RPMI8226 (cell line): ENCODE data around the gene DYSF.
"Not testable (repeated sequence)": the region's sequence is repeated elsewhere in the genome, so short reads cannot be mapped to it uniquely, and the experiment has no call there.

Experiments used
- DNase-seq: peaks from one replicate; pipeline ENCODE4 v3.0.0-alpha.2; 2015

DYSF gene

GRCh38 chr2:71453404-71454220 is at the start of gene DYSF:
TSS of gene DYSF (plus strand) at chr2:71453561.
- no peak for DNase-seq

- DNase-seq = no peak
Measured at GRCh38 chr2:71409611-71410010, 43.8 kb upstream of the DYSF start.

DNA sequence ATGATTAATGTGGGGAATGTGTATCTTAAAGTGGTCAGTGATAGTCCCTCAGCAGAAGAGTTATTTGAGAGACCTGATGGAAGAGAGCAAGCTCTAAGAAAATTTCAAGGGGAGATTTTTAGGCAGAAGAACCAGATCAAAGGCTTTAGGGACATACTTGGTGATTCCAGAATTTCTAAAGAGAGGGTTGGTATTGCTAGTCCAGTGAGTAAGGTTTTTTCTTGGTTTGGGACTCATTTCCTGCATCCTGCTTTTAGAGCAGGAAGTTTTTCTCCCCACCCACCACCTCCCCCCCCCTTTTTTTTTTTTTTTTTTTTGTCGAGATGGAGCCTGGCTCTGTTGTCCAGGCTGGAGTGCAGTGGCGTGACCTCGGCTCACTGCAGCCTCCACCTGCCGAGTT is 42.7 kb upstream of the DYSF start:
- DNase-seq = no peak

DNA sequence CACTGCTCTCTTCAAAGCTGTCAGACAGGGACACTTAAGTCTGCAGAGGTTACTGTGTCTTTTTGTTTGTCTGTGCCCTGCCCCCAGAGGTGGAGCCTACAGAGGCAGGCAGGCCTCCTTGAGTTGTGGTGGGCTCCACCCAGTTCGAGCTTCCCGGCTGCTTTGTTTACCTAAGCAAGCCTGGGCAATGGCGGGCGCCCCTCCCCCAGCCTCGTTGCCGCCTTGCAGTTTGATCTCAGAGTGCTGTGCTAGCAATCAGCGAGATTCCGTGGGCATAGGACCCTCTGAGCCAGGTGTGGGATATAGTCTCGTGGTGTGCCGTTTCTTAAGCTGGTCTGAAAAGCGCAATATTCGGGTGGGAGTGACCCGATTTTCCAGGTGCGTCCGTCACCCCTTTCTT is 36.5 kb upstream of the DYSF start:
- not testable (repeated sequence) for DNase-seq

DNA sequence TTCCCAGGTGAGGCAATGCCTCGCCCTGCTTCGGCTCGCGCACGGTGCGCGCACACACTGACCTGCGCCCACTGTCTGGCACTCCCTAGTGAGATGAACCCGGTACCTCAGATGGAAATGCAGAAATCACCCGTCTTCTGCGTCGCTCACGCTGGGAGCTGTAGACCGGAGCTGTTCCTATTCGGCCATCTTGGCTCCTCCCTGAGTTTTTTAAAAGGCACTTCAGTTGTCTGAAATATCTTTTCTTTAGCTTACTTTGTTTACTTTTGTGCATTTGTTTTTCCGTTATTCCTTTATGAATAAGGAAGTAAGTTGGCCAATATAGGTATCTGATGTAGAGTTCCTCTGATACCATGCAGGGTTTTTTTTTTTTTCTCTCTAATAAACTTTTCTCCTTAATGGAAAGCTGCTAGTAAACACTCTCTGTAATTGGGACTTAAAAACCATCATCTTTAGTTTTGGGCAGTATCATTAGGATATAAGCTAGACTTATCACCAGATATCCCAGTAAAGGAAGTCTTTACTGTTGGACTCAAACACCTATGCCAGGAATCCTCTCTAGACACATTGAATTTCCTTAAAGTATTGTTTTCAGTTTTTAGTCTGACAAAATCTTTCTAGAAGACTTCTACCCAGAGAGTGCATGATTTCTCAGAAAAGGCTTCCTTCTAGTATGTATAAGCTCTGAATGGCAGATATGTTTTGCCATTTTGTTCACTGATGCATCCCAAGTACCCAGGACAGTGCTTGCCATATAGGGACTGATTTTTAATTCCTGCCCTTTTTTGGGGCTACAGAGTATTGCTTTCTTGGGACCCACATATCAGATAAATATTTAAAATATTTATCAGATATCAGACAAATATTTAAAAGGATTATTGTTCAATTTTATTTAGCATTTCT is 35.8 kb upstream of the DYSF start:
- DNase-seq = peak; percentile 5

DNA sequence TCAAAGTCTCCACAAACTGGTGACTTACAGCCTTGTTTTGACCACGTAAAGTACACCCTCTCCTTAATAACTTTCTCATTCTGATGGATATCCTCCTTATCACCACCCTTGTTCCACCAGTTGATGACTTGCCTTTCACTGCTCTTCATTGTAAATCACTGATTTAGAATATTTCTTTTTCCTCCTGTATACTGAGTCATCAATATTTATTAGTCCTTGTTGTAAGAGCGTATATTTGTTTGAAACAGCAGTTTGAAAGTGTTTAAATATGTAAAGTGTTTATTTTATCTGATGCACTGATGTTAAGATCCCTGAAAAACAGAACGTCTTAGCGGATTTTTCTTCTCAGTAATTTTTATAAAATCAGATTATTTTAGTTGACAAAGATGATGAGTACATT is 34.2 kb upstream of the DYSF start:
- DNase-seq = no peak

- no peak for DNase-seq
Measured at GRCh38 chr2:71419976-71420375, 33.4 kb upstream of the DYSF start.

GRCh38 chr2:71422786-71423185 is 30.6 kb upstream of the DYSF start:
- DNase-seq = no peak

DNA sequence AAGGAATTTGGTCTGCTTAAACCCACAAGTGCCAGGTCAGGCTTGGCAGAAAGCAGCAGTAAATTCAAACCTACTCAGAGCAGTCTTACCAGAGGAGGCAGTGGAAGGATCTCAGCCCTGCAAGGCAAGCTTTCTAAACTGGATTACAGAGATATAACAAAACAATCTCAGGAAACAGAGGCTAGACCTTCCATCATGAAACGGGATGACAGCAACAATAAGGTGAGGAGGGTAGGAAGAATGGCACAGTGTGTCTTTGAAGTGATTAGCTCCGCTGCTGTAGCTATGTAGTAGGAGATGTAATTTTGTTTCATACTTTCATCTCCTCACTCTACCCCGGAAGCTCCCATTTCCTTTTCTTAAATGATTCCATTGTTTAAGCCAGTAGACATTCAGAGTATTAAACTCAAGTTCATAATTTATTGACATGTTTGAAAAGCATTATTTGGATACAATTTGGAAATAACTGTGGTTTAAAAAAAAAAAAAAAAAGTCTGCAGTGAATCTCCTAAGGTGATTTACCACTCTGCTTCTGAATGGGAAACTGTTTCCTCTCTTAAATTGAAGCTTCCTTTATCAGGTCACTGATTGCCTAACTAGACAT is 29.4 kb upstream of the DYSF start:
- DNase-seq = no peak

- no peak for DNase-seq
Measured at GRCh38 chr2:71426721-71427120, 26.6 kb upstream of the DYSF start.

- no peak for DNase-seq
Measured at GRCh38 chr2:71428472-71429383, 24.6 kb upstream of the DYSF start.

DNA sequence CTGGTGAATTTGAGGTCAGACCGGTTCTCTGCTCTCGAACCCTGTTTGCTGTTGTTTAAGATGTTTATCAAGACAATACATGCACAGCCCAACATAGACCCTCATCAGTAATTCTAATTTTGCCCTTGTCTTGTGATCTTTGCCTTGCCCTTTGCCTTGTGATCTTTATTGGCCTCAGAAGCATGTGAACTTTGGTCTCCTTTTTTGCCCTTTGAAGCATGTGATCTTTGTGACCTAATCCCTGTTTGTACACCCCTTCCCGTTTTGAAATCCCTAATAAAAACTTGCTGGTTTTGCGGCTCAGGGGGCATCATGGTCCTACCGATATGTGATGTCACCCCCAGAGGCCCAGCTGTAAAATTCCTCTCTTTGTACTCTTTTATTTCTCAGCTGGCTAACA is 8.2 kb upstream of the DYSF start:
- not testable (repeated sequence) for DNase-seq

DNA sequence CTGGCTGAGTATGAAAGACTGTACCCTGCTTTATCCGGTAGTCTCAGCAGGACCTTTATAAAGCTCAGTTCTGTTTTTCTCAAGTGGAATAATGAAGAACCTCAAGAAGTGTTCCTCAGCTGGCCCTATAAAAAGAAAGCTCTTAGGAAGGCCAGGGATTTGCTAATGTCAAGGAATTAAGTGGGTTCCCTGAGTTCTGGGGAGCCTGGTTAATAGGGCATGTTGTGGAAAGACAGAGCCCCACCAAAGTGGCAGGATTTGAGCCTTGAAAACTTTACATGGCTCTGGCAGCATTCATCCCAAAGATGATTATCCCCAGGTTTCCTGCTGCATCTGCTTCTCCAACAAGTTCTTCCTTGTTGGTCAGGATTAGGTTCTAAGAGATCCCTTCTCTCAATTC is 6.9 kb upstream of the DYSF start:
- DNase-seq = no peak

GRCh38 chr2:71449343-71449742 is 4.0 kb upstream of the DYSF start:
- DNase-seq = no peak

- no peak for DNase-seq
Measured at GRCh38 chr2:71451705-71452104, 1.7 kb upstream of the DYSF start.

- DNase-seq = peak; percentile 75
Measured at GRCh38 chr2:71452565-71452964, 796 bp upstream of the DYSF start.

- DNase-seq = no peak
Measured at GRCh38 chr2:71454221-71455010, 1.1 kb downstream of the DYSF start.

DNA sequence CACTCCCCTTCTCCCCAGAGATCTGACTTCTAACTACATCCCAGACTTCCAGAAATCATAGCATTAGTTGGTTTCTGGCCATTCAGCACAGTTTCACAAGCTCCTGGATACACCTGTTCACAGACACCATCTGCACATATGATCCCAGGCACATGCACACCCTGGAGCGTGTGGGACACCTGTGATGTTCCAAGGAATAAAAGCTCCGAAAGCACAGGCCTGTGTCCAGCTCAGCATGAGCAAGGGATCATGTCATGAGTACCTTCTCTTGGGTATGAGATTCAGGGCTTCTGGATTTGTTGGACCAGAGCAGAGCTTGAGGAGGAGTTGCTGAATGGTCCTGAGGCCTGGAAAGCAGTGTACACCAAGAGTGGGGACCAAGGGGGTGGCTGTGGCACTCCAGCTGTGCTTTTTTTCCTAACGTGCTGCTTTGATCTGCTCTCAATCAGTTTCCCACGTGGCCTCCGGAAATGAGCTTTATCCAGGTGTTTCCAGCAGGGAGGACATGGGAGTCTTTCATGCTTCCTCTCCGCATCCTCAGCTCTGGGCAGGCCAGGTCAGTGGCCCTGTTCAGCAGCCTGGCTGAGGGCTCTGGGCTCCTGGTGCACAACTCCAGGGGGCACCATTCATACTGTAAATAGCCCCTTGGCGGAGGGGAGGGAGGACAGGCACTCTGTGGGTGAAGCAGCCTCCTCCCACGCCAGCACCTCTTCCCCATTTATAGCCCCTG is 1.8 kb downstream of the DYSF start:
- DNase-seq = no peak

DNA sequence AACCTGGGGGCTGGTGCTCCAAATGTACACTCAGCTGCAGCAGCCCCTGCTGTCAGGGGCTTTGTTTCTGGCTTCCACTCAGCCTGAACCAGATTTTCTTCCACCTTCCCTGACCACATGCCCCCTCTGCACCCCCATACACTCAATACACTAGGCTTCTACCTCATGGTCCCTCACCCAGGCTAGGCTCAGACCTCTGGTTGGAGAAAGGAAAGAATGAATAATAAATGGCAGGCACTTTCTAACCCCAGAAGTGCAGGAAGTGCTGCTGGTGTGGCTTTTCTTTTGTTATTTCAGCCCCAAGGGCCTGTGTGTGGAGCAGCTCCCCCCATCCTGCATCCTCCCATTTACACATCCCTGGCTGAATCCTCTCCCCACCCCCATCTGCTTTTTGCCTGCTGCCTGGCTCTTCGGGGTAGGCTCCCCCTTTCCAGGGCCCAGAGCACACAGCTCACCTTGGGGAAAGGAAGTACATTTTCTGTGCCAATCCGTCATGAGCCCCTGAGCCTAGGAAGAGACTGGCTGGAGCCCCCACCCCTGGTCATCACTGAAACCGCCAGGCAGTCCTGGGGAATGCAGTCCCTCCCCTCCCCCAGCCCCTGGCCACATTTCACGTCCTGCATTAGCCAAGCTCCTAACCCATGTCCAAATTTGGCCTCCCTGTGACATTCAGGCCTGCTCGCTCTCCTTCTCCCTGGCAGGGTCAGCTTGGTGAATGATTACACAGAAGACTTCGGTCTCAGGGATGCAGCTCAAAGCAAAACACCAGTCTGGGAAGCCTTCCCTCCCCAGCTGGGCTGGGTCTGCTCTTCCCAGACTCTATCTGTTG is 2.6 kb downstream of the DYSF start:
- no peak for DNase-seq

GRCh38 chr2:71456617-71457016 is 3.3 kb downstream of the DYSF start:
- DNase-seq = no peak
